ENCODE measurements around the gene SUSD1. TPM values are rescaled to one million over a fixed set of nuclear protein-coding genes. Genes with fewer than 3 reads are reported as not detected.

SUSD1 gene
- 0.56 TPM for polyA plus RNA-seq (2012; ENCODE audit: insufficient read length, low read depth)

DNA sequence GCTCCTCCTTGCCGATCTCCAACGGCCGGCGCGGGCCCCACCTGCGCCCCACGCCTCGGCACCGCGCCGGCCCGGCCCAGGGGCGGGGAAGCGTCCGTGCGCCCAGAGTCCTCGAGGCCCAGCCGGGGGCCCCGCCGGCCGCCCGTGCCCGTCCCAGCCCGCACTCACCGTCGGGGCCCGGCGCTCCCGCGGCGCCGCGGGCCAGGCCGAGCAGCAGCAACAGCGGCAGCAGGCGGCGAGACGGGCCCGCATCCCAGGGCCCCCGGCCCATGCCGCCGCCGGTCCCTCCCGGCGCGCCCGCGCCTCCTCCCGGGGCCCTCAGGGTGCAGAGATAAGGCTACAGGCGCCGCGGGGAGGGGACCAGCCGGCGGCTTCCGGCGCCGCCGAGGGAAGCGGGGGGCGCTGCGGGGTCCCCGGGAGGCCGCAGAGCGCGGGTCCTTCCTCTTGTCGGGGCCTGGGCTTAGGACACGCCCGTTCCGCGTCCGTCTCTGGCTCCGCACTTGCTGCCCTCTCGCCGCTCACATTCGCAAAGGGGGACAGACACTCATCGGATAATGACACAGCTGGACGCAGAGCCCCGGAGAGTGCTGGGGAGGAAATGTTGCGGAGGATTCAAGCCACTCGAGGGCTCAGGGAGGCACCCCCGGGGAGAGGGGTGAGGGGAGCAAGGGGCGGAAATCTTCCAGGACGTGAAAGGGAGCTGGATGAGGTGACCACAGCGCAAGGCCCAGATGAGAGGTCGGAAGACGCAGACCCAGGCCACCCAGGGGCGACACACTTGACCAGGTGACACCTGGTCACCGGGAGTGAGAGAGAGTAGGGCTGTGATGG lies at the start of gene SUSD1:
SUSD1 (minus strand) TSS at position 333 of the 831 bp plus-strand sequence; CDS start at position 271, 62 bp downstream.
- TF ChIP-seq POLR2AphosphoS5 (IDR thresholded peaks at IDR 0.05; ENCODE audit: low read depth, low read length) (no peak), TAF1 (IDR thresholded peaks at IDR 0.05; ENCODE audit: borderline replicate concordance, insufficient read depth, low read length) (no peak), SIN3A (IDR thresholded peaks at IDR 0.05; ENCODE audit: borderline replicate concordance, insufficient read depth, low read length) (no peak), FOXP2 (optimal IDR thresholded peaks at IDR 0.05; ENCODE audit: borderline replicate concordance, extremely low read depth, extremely low read length, insufficient read depth) (no peak)
- TF ChIP-seq, protein P1, sequence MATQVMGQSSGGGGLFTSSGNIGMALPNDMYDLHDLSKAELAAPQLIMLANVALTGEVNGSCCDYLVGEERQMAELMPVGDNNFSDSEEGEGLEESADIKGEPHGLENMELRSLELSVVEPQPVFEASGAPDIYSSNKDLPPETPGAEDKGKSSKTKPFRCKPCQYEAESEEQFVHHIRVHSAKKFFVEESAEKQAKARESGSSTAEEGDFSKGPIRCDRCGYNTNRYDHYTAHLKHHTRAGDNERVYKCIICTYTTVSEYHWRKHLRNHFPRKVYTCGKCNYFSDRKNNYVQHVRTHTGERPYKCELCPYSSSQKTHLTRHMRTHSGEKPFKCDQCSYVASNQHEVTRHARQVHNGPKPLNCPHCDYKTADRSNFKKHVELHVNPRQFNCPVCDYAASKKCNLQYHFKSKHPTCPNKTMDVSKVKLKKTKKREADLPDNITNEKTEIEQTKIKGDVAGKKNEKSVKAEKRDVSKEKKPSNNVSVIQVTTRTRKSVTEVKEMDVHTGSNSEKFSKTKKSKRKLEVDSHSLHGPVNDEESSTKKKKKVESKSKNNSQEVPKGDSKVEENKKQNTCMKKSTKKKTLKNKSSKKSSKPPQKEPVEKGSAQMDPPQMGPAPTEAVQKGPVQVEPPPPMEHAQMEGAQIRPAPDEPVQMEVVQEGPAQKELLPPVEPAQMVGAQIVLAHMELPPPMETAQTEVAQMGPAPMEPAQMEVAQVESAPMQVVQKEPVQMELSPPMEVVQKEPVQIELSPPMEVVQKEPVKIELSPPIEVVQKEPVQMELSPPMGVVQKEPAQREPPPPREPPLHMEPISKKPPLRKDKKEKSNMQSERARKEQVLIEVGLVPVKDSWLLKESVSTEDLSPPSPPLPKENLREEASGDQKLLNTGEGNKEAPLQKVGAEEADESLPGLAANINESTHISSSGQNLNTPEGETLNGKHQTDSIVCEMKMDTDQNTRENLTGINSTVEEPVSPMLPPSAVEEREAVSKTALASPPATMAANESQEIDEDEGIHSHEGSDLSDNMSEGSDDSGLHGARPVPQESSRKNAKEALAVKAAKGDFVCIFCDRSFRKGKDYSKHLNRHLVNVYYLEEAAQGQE (IDR thresholded peaks at IDR 0.05; ENCODE audit: insufficient read depth in 1 of 2, low read depth in 2 of 2, low read length in 2 of 2): no peak

- TF ChIP-seq POLR2AphosphoS5 (IDR thresholded peaks at IDR 0.05; ENCODE audit: low read depth, low read length): no peak
- no peak for TF ChIP-seq FOXP2 (optimal IDR thresholded peaks at IDR 0.05; ENCODE audit: borderline replicate concordance, extremely low read depth, extremely low read length, insufficient read depth)
- no peak for TF ChIP-seq SIN3A (IDR thresholded peaks at IDR 0.05; ENCODE audit: borderline replicate concordance, insufficient read depth, low read length)
- TF ChIP-seq, protein P1 (IDR thresholded peaks at IDR 0.05; ENCODE audit: insufficient read depth in 1 of 2, low read depth in 2 of 2, low read length in 2 of 2): no peak
- TF ChIP-seq TAF1 (IDR thresholded peaks at IDR 0.05; ENCODE audit: borderline replicate concordance, insufficient read depth, low read length): no peak
These were observed 49.5 kb upstream of the SUSD1 start for GRCh38 chr9:112224401-112225289.

DNA sequence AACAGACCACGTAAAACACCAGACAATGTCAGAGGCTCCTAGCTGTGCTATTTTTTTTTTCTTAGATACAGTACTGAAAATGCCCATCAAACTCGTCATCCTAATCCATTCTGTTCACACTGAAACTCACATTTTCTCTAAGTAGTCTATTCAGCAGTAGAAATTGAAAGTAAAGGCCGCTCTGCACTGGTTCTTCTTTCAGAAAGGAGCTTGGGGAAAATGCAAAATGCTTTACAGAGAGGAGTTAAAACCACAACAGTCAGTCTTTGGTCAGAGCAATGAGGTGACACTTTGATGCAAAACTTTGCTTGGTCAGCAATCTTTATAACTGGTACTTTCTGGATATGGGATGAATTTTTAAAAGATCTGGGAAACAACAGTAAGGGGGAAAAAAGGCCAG lies 43.8 kb upstream of the SUSD1 start:
- TF ChIP-seq, protein P1 (IDR thresholded peaks at IDR 0.05; ENCODE audit: insufficient read depth in 1 of 2, low read depth in 2 of 2, low read length in 2 of 2): no peak
- TF ChIP-seq TAF1 (IDR thresholded peaks at IDR 0.05; ENCODE audit: borderline replicate concordance, insufficient read depth, low read length) (no peak), POLR2AphosphoS5 (IDR thresholded peaks at IDR 0.05; ENCODE audit: low read depth, low read length) (no peak), SIN3A (IDR thresholded peaks at IDR 0.05; ENCODE audit: borderline replicate concordance, insufficient read depth, low read length) (no peak), FOXP2 (optimal IDR thresholded peaks at IDR 0.05; ENCODE audit: borderline replicate concordance, extremely low read depth, extremely low read length, insufficient read depth) (no peak)

GRCh38 chr9:112212926-112213325 lies 37.8 kb upstream of the SUSD1 start:
- TF ChIP-seq POLR2AphosphoS5 (IDR thresholded peaks at IDR 0.05; ENCODE audit: low read depth, low read length): no peak
- TF ChIP-seq FOXP2 (optimal IDR thresholded peaks at IDR 0.05; ENCODE audit: borderline replicate concordance, extremely low read depth, extremely low read length, insufficient read depth): no peak
- TF ChIP-seq SIN3A (IDR thresholded peaks at IDR 0.05; ENCODE audit: borderline replicate concordance, insufficient read depth, low read length): no peak
- no peak for TF ChIP-seq TAF1 (IDR thresholded peaks at IDR 0.05; ENCODE audit: borderline replicate concordance, insufficient read depth, low read length)

DNA sequence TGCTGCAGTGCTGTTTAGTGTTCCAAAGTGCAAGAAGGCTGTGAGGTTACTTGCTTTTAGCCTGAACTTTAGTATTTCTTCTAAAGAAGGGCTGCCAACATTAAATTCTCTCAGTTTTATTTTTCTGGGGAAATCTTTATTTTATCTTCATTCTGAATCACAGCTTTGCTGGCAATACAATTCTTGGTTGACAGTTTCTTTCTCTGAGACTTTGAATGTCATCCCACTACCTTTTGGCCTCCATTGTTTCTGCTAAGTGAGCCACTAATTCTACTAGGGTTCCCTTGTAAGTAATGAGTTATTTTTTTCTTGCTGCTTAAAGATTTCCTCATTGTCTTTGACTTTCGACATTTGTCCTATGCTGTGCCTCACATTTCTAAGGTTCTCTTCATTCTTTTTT lies 32.4 kb upstream of the SUSD1 start:
- TF ChIP-seq SIN3A (IDR thresholded peaks at IDR 0.05; ENCODE audit: borderline replicate concordance, insufficient read depth, low read length) (no peak), TAF1 (IDR thresholded peaks at IDR 0.05; ENCODE audit: borderline replicate concordance, insufficient read depth, low read length) (no peak), POLR2AphosphoS5 (IDR thresholded peaks at IDR 0.05; ENCODE audit: low read depth, low read length) (no peak), FOXP2 (optimal IDR thresholded peaks at IDR 0.05; ENCODE audit: borderline replicate concordance, extremely low read depth, extremely low read length, insufficient read depth) (no peak)
- TF ChIP-seq, protein P1 (IDR thresholded peaks at IDR 0.05; ENCODE audit: insufficient read depth in 1 of 2, low read depth in 2 of 2, low read length in 2 of 2): no peak

Measured in PFSK-1 (cell line).